GM12878 (cell line): ENCODE measurements around the gene PADI1. TPM values are rescaled to one million over a fixed set of nuclear protein-coding genes. Genes with fewer than 3 reads are reported as not detected.
"Not testable (repeated sequence)": the region's sequence is repeated elsewhere in the genome, so short reads cannot be mapped to it uniquely, and the experiment has no call there.

Source experiments
- ATAC-seq: fragments of 200-7000 bp; cut with Tn5 transposase; 3 replicates; pipeline ENCODE4 v1.9.1; 2020; ENCODE audit warnings: mild to moderate bottlenecking, moderate library complexity
- BruUV-seq: library from RNA; stranded (reverse); fragments of 400-500 nt; replicated peaks from 2 replicates; lab custom pipeline; 2021; lab: Mats Ljungman, UMichigan
- CTCF ChIA-PET: fragments of 300-600 bp; sonication (Branson Sonifier 250); formaldehyde crosslinking; extraction: SDS; loops from one replicate; lab custom pipeline; 2021; ENCODE audit warnings: inconsistent platforms; lab: Yijun Ruan, JAX
- POLR2A ChIA-PET: fragments of 350-600 bp; formaldehyde crosslinking; extraction: SDS; loops from one replicate; lab custom pipeline; 2021; ENCODE audit warnings: inconsistent platforms; lab: Charles Lee
- RAD21 ChIA-PET: fragments of 300-600 bp; sonication (Branson Sonifier 250); formaldehyde crosslinking; loops from one replicate; lab custom pipeline; 2023; ENCODE audit warnings: antibody characterized with exemption; ENCODE audit not compliant: unreplicated experiment; lab: Charles Lee
- SMC1A ChIA-PET: fragments of 300-600 bp; sonication (Branson Sonifier 250); formaldehyde crosslinking; loops from one replicate; lab custom pipeline; 2023; ENCODE audit not compliant: unreplicated experiment, uncharacterized antibody; lab: Charles Lee
- DNase-seq: peaks from one replicate; pipeline ENCODE4 v3.0.0-alpha.2; 2011; ENCODE audit warnings: low read depth, low spot score
- FAIRE-seq: peaks from 3 replicates; lab custom pipeline; 2011; peaks lifted over from hg19 to GRCh38; lab: Jason Lieb, UNC
- H2AFZ ChIP-seq: 2 replicates; pipeline ENCODE4 v1.6.0; 2011; ENCODE audit warnings: low read depth, low read length, control low read depth; ENCODE audit not compliant: control insufficient read depth
- H3K27ac ChIP-seq: 2 replicates; pipeline ENCODE4 v1.5.1; 2011; ENCODE audit warnings: control low read depth; ENCODE audit not compliant: control insufficient read depth, insufficient read depth
- H3K27me3 ChIP-seq, 2 experiments: replicated peaks in 1 of 2; 2 replicates each; pipeline versions ENCODE4 v1.6.0 to v1.6.1; 2011; ENCODE audit warnings: low read length in 1 of 2; ENCODE audit not compliant: control insufficient read depth in 2 of 2, insufficient read depth in 2 of 2
- H3K36me3 ChIP-seq, 2 experiments: 2 replicates each; pipeline ENCODE4 v1.5.1; 2011; ENCODE audit warnings: low read length in 1 of 2; ENCODE audit not compliant: control insufficient read depth in 2 of 2, insufficient read depth in 2 of 2
- H3K4me1 ChIP-seq: 2 replicates; pipeline ENCODE4 v1.6.1; 2011; ENCODE audit warnings: mild to moderate bottlenecking, low read length, moderate library complexity, mixed read lengths; ENCODE audit not compliant: control insufficient read depth, insufficient read depth
- H3K4me2 ChIP-seq: 2 replicates; pipeline ENCODE4 v1.6.0; 2011; ENCODE audit warnings: control low read depth; ENCODE audit not compliant: control insufficient read depth, insufficient read depth
- H3K4me3 ChIP-seq: fragments of 200-600 bp; sonication (generic); 2 replicates; pipeline ENCODE4 v1.5.1; 2016
- H3K79me2 ChIP-seq: 2 replicates; pipeline ENCODE4 v1.6.0; 2011; ENCODE audit warnings: low read length; ENCODE audit not compliant: control insufficient read depth, insufficient read depth
- H3K9ac ChIP-seq: 2 replicates; pipeline ENCODE4 v1.8.0; 2011; ENCODE audit warnings: low read length, control low read depth, mixed read lengths; ENCODE audit not compliant: control insufficient read depth, insufficient read depth
- H3K9me3 ChIP-seq: replicated peaks from 3 replicates; pipeline ENCODE4 v1.5.1; 2011; ENCODE audit warnings: mild to moderate bottlenecking, low read length; ENCODE audit not compliant: control insufficient read depth, insufficient read depth
- H4K20me1 ChIP-seq: 2 replicates; pipeline ENCODE4 v1.6.0; 2011; ENCODE audit not compliant: control insufficient read depth, insufficient read depth
- ESRRA ChIP-seq: IDR thresholded peaks from 2 replicates; pipeline ENCODE4 v1.6.1; 2012; ENCODE audit warnings: mild to moderate bottlenecking, low read length, improper control_type of control experiment
- MXI1 ChIP-seq: fragments of 150-350 bp; IDR thresholded peaks from 2 replicates; pipeline ENCODE4 v1.6.1; 2011; ENCODE audit warnings: low read depth, mild to moderate bottlenecking, inconsistent platforms, low read length, improper control_type of control experiment
- RB1 ChIP-seq: fragments of 450-650 bp; formaldehyde crosslinking; IDR thresholded peaks from 2 replicates; pipeline ENCODE4 v1.6.1; 2017; ENCODE audit warnings: mild to moderate bottlenecking, borderline replicate concordance
- SP1 ChIP-seq: IDR thresholded peaks from one replicate; pipeline ENCODE4 v1.6.1; 2011; ENCODE audit warnings: low read depth, low read length
- YY1 ChIP-seq: IDR thresholded peaks from 2 replicates; pipeline ENCODE4 v1.6.1; 2011; ENCODE audit warnings: low read depth, mild to moderate bottlenecking, low read length
- ZSCAN29 ChIP-seq: fragments of 450-650 bp; IDR thresholded peaks from 2 replicates; pipeline ENCODE4 v1.6.1; 2017; ENCODE audit warnings: mild to moderate bottlenecking, moderate library complexity
- WGBS: methylation state at CpG from one replicate; pipeline ENCODE4 v1.1.6; 2016; ENCODE audit warnings: low lambda C conversion rate; ENCODE audit not compliant: insufficient replicate concordance, insufficient coverage; ENCODE audit errors: missing lambda C conversion rate; 5-methylcytosine and 5-hydroxymethylcytosine counted together
- in situ Hi-C: fragments of 300-500 bp; cut with MboI; formaldehyde crosslinking; loops from 9 replicates; pipeline ENCODE4 v1.14.3; 2018; ENCODE audit warnings: mixed read lengths
- intact Hi-C: fragments of 100-400 bp; cut with micrococcal nuclease; formaldehyde crosslinking; loops from one replicate; pipeline ENCODE4 v1.14.2; 2022; ENCODE audit not compliant: unreplicated experiment
- polyA plus RNA-seq, 11 experiments: library from polyadenylated mRNA; depleted of rRNA in 4 of 11; unstranded in 6 of 11; stranded (reverse) in 5 of 11; fragments of >200 nt; fragmentation: Nextera tagmentation in 4 of 11; fragmentation: Illumina TruSeq in 1 of 11; extraction: Ambion mirVana in 4 of 11; extraction: Trizol in 1 of 11; gene quantifications; 1 replicate in 1 of 11; 2 replicates in 10 of 11; pipeline versions ENCODE4 v1.2.1 to v1.2.3, GENCODE V29; 2011 to 2016; ENCODE audit warnings: inconsistent platforms in 2 of 11, missing spikeins in 2 of 11, low read depth in 1 of 11
- total RNA-seq, 4 experiments: library from RNA; depleted of rRNA in 3 of 4; stranded (reverse); fragments of >200 nt in 3 of 4; fragmentation: Illumina TruSeq in 1 of 4; extraction: Trizol in 1 of 4; gene quantifications; 2 replicates each; pipeline versions ENCODE4 v1.2.1 to v1.2.3, GENCODE V29; 2013 to 2021
- TF ChIP-seq, protein P1 (sequence below): IDR thresholded peaks from 2 replicates; pipeline ENCODE4 v1.6.1; 2012; ENCODE audit warnings: mild to moderate bottlenecking, low read depth, low read length

The PADI1 gene
- total and polyA plus RNA-seq, 10 of the 15 experiments (the other 5 are each of a cell fraction or from before 2014, with no cell fraction given), result 0.05 TPM; not detected in 9

DNA sequence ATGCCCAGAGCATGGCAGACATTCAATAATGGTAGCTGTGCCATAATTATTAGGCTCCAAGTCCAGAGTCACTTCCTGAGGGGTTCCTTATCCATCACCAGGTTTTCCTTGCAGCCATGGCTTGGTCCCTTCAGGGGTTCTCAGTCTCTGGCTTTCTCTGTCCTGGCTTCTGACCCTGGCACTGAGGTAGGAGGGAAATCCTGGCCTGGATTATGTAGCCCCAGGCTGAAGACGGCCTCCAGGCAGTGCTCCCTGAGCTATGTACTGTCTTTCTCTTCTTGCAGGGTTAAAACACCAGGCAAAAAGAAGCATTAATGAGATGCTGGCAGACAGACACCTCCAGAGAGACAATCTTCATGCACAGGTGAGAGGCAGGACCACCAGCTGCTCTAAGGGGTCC is 34.5 kb downstream of the PADI1 start:
- in situ Hi-C loops (loop anchor here (5.0 to 10.0 kb wide), 3 partner anchors 112 to 295 kb away; no protein-coding TSS in a partner anchor), intact Hi-C loops (loop anchor here (10.0 kb wide), 1 partner anchor 95 kb away; no protein-coding TSS in a partner anchor)
- Histone ChIP-seq H3K36me3 (no peaks in the 10 kb centered on the region), H3K9me3 (no peaks in the 10 kb centered on the region), H3K79me2 (no peaks in the 10 kb centered on the region), H4K20me1 (no peaks in the 10 kb centered on the region), H3K27ac (no peak overlapping the region), H3K27me3 (peaks cover 0 to 2% of the 10 kb centered on the region in 2 experiments; a peak in 1 of 4 replicates), H3K4me1 (no peaks in the 10 kb centered on the region), H3K9ac (no peak overlapping the region), H3K4me2 (no peak overlapping the region), H2AFZ (no peak overlapping the region), H3K4me3 (no peak overlapping the region)
- ATAC-seq, result peak; percentile 79
- peak; percentile 32 for DNase-seq
- no TSS peak for BruUV-seq
- ChIA-PET CTCF (interaction anchor here (0.9 to 12.7 kb wide), 4 partner anchors 97 to 179 kb away, joined by 3 to 315 read pairs (median 4); partner anchors contain the start of gene PADI2), POLR2A (no interaction called here), SMC1A (interaction anchor here (1.1 to 12.3 kb wide), 4 partner anchors 33 to 178 kb away, joined by 3 to 236 read pairs (median 4); partner anchors contain the start of gene PADI2), RAD21 (interaction anchor here (1.0 to 9.5 kb wide), 3 partner anchors 98 to 184 kb away, joined by 3 to 186 read pairs (median 5); partner anchors contain the start of gene PADI2)
- no peak for FAIRE-seq
- TF ChIP-seq SP1 (peak; percentile 90), YY1 (peak; percentile 61), ESRRA (no peak), MXI1 (no peak), RB1 (no peak), ZSCAN29 (peak; percentile 82)
- TF ChIP-seq, protein P1, sequence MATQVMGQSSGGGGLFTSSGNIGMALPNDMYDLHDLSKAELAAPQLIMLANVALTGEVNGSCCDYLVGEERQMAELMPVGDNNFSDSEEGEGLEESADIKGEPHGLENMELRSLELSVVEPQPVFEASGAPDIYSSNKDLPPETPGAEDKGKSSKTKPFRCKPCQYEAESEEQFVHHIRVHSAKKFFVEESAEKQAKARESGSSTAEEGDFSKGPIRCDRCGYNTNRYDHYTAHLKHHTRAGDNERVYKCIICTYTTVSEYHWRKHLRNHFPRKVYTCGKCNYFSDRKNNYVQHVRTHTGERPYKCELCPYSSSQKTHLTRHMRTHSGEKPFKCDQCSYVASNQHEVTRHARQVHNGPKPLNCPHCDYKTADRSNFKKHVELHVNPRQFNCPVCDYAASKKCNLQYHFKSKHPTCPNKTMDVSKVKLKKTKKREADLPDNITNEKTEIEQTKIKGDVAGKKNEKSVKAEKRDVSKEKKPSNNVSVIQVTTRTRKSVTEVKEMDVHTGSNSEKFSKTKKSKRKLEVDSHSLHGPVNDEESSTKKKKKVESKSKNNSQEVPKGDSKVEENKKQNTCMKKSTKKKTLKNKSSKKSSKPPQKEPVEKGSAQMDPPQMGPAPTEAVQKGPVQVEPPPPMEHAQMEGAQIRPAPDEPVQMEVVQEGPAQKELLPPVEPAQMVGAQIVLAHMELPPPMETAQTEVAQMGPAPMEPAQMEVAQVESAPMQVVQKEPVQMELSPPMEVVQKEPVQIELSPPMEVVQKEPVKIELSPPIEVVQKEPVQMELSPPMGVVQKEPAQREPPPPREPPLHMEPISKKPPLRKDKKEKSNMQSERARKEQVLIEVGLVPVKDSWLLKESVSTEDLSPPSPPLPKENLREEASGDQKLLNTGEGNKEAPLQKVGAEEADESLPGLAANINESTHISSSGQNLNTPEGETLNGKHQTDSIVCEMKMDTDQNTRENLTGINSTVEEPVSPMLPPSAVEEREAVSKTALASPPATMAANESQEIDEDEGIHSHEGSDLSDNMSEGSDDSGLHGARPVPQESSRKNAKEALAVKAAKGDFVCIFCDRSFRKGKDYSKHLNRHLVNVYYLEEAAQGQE, result no peak
- WGBS, result 6% methylated on average over 1 of the region's 1 CpG

DNA sequence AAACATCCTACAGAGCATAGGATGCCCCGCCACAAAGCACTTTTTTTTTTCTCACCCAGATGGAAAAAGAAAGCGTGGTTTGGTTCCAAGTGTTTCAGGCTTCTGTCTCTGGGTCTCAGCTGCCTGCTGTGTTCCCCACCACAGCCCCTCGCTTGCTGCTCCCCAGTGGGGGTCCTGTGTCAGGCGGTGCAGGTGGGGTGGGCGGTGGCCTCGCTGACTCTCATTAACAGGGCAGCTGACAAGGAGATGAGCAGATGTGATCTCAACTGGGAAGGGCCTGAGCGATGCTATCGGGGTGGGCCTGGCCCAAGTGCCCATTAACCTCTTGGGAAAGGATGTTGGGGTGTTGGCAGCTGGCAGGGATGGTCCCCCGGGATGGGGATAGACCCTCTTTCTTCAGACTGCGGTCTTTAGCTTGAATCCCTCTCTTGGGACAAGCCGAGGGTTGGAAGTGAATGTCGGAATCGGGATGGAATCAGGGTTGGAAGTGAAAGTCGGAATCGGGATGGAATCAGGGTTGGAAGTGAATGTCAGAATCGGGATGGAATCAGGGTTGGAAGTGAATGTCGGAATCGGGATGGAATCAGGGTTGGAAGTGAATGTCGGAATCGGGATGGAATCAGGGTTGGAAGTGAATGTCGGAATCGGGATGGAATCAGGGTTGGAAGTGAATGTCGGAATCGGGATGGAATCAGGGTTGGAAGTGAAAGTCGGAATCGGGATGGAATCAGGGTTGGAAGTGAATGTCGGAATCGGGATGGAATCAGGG is 36.3 kb downstream of the PADI1 start:
- DNase-seq, H3K4me3 ChIP-seq, H3K9me3 ChIP-seq, H3K4me2 ChIP-seq, POLR2A ChIA-PET, H3K27ac ChIP-seq, H3K9ac ChIP-seq, in situ Hi-C loops, H3K4me1 ChIP-seq, BruUV-seq, H4K20me1 ChIP-seq, H3K27me3 ChIP-seq, intact Hi-C loops, ATAC-seq, H3K79me2 ChIP-seq, H2AFZ ChIP-seq, H3K36me3 ChIP-seq, FAIRE-seq: not testable (repeated sequence)
- ChIA-PET CTCF (interaction anchor here (2.3 to 12.7 kb wide), 2 partner anchors 116 kb away, joined by 13 to 315 read pairs; partner anchors contain the start of gene PADI2), RAD21 (interaction anchor here (9.5 kb wide), 1 partner anchor 117 kb away, joined by 186 read pairs; the partner anchor contains the start of gene PADI2), SMC1A (interaction anchor here (1.4 to 12.3 kb wide), 2 partner anchors 99 to 117 kb away, joined by 3 to 236 read pairs; partner anchors contain the start of gene PADI2)
- WGBS, result 34% methylated on average over 28 of the region's 28 CpGs
